HEK293 (cell line): ENCODE results near the gene ATG10.

Experiments
- CTCF ChIA-PET: fragments of 350-600 bp; formaldehyde crosslinking; extraction: SDS; loops from one replicate; lab custom pipeline; 2021; ENCODE audit warnings: antibody characterized with exemption; lab: Yijun Ruan, JAX
- POLR2A ChIA-PET: fragments of 300-600 bp; formaldehyde crosslinking; extraction: SDS; loops from one replicate; lab custom pipeline; 2020; ENCODE audit warnings: antibody characterized with exemption, inconsistent platforms; lab: Yijun Ruan, JAX
- H3K27ac ChIP-seq: fragments of 200-500 bp; sonication (Bioruptor generic); 2 replicates; pipeline ENCODE4 v1.5.1; 2014; ENCODE audit warnings: low read depth, low read length, control low read depth, inconsistent platforms; ENCODE audit errors: extremely low read depth
- H3K36me3 ChIP-seq, 2 experiments: fragments of 200-500 bp in 1 of 2; sonication (Bioruptor generic) in 1 of 2; 1 replicate in 1 of 2; 2 replicates in 1 of 2; pipeline ENCODE4 v1.5.1; 2014 to 2017; ENCODE audit warnings: inconsistent platforms in 2 of 2, low read length in 2 of 2; ENCODE audit not compliant: control insufficient read depth in 2 of 2, insufficient read depth in 1 of 2
- H3K4me1 ChIP-seq: fragments of 200-500 bp; sonication (Bioruptor generic); 2 replicates; pipeline ENCODE4 v1.5.1; 2014; ENCODE audit warnings: mild to moderate bottlenecking, low read length, inconsistent platforms; ENCODE audit not compliant: control insufficient read depth, insufficient read depth
- H3K4me3 ChIP-seq: 2 replicates; pipeline ENCODE4 v1.5.1; 2011; ENCODE audit warnings: low read depth, mild to moderate bottlenecking, control low read depth, low read length, moderate library complexity
- H3K9me3 ChIP-seq: fragments of 200-500 bp; sonication (Bioruptor generic); 2 replicates; pipeline ENCODE4 v1.5.1; 2014; ENCODE audit warnings: low read depth, low read length, inconsistent platforms; ENCODE audit not compliant: control insufficient read depth, insufficient read depth
- HOXC10 ChIP-seq: sonication (generic); formaldehyde crosslinking; IDR thresholded peaks from 2 replicates; pipeline ENCODE4 v1.8.1; 2023; ENCODE audit warnings: mild to moderate bottlenecking, missing genetic modification reagents
- SALL2 ChIP-seq: fragments of 450-650 bp; formaldehyde crosslinking; IDR thresholded peaks from 2 replicates; pipeline ENCODE4 v1.5.0; 2017; ENCODE audit warnings: missing biosample characterization, mild to moderate bottlenecking, missing genetic modification characterization, borderline replicate concordance
- SP2 ChIP-seq: fragments of 450-650 bp; formaldehyde crosslinking; IDR thresholded peaks from 2 replicates; pipeline ENCODE4 v1.5.1; 2016; ENCODE audit warnings: missing biosample characterization, missing genetic modification characterization
- ZNF114 ChIP-seq: fragments of 450-650 bp; formaldehyde crosslinking; IDR thresholded peaks from 2 replicates; pipeline ENCODE4 v1.5.0; 2017; ENCODE audit warnings: missing biosample characterization, missing genetic modification characterization
- ZNF121 ChIP-seq: fragments of 450-650 bp; formaldehyde crosslinking; IDR thresholded peaks from 2 replicates; pipeline ENCODE4 v1.5.1; 2016; ENCODE audit warnings: missing biosample characterization, missing genetic modification characterization
- ZNF138 ChIP-seq: fragments of 450-650 bp; formaldehyde crosslinking; IDR thresholded peaks from 2 replicates; pipeline ENCODE4 v1.5.1; 2016; ENCODE audit warnings: missing biosample characterization, missing genetic modification characterization, borderline replicate concordance
- ZNF140 ChIP-seq: fragments of 450-650 bp; formaldehyde crosslinking; IDR thresholded peaks from 2 replicates; pipeline ENCODE4 v1.5.1; 2016; ENCODE audit warnings: missing biosample characterization, missing genetic modification characterization
- ZNF214 ChIP-seq: fragments of 450-650 bp; formaldehyde crosslinking; IDR thresholded peaks from 2 replicates; pipeline ENCODE4 v1.5.1; 2017; ENCODE audit warnings: missing biosample characterization, mild to moderate bottlenecking, missing genetic modification characterization, borderline replicate concordance
- ZNF292 ChIP-seq: fragments of 450-650 bp; formaldehyde crosslinking; IDR thresholded peaks from 2 replicates; pipeline ENCODE4 v1.5.1; 2016; ENCODE audit warnings: low read depth, missing biosample characterization, missing genetic modification characterization, borderline replicate concordance
- ZNF416 ChIP-seq: fragments of 450-650 bp; formaldehyde crosslinking; IDR thresholded peaks from 2 replicates; pipeline ENCODE4 v1.5.1; 2016; ENCODE audit warnings: missing biosample characterization, missing genetic modification characterization
- ZNF654 ChIP-seq: fragments of 450-650 bp; formaldehyde crosslinking; IDR thresholded peaks from 2 replicates; pipeline ENCODE4 v1.5.1; 2016; ENCODE audit warnings: low read depth, missing biosample characterization, missing genetic modification characterization
- ZNF670 ChIP-seq: fragments of 450-650 bp; formaldehyde crosslinking; IDR thresholded peaks from 2 replicates; pipeline ENCODE4 v1.5.1; 2016; ENCODE audit warnings: missing biosample characterization, missing genetic modification characterization, low read depth
- ZNF791 ChIP-seq: fragments of 450-650 bp; formaldehyde crosslinking; IDR thresholded peaks from 2 replicates; pipeline ENCODE4 v1.5.1; 2016; ENCODE audit warnings: missing biosample characterization, missing genetic modification characterization
- TF ChIP-seq, protein P1 (sequence below): fragments of 450-650 bp; formaldehyde crosslinking; IDR thresholded peaks from 2 replicates; pipeline ENCODE4 v1.5.1; 2016; ENCODE audit warnings: missing biosample characterization, missing genetic modification characterization
- TF ChIP-seq, protein P2 (sequence below): fragments of 450-650 bp; formaldehyde crosslinking; conservative IDR thresholded peaks from 2 replicates; pipeline ENCODE4 v1.5.1; 2016; ENCODE audit warnings: low read depth, missing biosample characterization, missing genetic modification characterization
- TF ChIP-seq, protein P3 (sequence below): fragments of 450-650 bp; formaldehyde crosslinking; IDR thresholded peaks from 2 replicates; pipeline ENCODE4 v1.5.1; 2016; ENCODE audit warnings: missing biosample characterization, missing genetic modification characterization
- TF ChIP-seq, protein P4 (sequence below): fragments of 450-650 bp; formaldehyde crosslinking; IDR thresholded peaks from 2 replicates; pipeline ENCODE4 v1.5.1; 2017; ENCODE audit warnings: missing biosample characterization, missing genetic modification characterization
- TF ChIP-seq, protein P5 (sequence below): fragments of 450-650 bp; formaldehyde crosslinking; IDR thresholded peaks from 2 replicates; pipeline ENCODE4 v1.5.1; 2016; ENCODE audit warnings: missing biosample characterization, missing genetic modification characterization

Gene ATG10

DNA sequence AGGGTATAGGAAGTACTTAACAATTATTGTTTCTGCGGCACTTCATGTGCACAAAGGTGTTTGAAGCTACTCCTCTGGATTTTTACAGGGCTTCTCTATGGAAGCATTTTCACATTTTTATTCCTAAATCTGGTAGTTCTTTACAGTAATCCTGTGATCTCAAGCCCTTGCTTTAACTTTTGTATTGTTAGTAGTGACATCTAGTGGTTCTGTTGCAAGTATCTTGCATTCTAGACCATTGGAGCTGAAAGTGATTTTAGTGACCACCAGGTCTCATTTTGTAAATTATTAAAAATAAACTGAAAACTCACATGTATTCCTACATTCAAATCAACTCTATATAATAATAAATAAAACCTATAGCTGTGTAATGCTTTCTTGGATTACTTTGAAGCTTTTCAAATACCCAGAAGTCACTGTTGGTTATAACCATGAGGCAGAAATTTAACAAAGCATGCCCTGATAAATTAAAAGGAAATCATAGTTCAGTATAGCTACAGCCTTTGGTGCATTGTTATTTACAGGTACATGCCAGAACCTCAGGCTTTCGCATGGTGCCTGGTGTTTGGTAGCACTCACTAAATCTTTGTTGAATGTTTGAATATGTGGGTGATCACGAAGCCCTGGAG, 287.5 kb downstream of the ATG10 start:
- TF ChIP-seq ZNF791 (no peak), HOXC10 (CRISPR knock-in tag) (no peak), ZNF654 (tag by site-specific recombination) (peak; percentile 41), ZNF214 (tag by site-specific recombination) (no peak), ZNF114 (tag by site-specific recombination) (no peak), ZNF670 (no peak), ZNF121 (tag by site-specific recombination) (no peak)
- TF ChIP-seq, protein P1, sequence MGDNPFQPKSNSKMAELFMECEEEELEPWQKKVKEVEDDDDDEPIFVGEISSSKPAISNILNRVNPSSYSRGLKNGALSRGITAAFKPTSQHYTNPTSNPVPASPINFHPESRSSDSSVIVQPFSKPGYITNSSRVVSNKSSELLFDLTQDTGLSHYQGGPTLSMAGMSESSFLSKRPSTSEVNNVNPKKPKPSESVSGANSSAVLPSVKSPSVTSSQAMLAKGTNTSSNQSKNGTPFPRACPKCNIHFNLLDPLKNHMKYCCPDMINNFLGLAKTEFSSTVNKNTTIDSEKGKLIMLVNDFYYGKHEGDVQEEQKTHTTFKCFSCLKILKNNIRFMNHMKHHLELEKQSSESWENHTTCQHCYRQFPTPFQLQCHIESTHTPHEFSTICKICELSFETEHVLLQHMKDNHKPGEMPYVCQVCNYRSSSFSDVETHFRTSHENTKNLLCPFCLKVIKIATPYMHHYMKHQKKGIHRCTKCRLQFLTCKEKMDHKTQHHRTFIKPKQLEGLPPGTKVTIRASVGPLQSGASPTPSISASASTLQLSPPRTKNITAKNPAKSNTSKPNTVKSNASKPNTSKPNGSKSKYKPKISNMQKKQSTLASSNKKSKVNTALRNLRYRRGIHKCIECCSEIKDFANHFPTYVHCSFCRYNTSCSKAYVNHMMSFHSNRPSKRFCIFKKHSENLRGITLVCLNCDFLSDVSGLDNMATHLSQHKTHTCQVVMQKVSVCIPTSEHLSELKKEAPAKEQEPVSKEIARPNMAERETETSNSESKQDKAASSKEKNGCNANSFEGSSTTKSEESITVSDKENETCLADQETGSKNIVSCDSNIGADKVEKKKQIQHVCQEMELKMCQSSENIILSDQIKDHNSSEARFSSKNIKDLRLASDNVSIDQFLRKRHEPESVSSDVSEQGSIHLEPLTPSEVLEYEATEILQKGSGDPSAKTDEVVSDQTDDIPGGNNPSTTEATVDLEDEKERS (tag by site-specific recombination) = no peak
- Histone ChIP-seq H3K9me3 (no peaks in the 10 kb centered on the region), H3K36me3 (no peaks in the 10 kb centered on the region), H3K4me3 (no peak overlapping the region), H3K4me1 (no peaks in the 10 kb centered on the region), H3K27ac (no peak overlapping the region)
- ChIA-PET CTCF (interaction anchor here (0.6 to 2.1 kb wide), 19 partner anchors 9 to 751 kb away, joined by 3 to 10 read pairs (median 4); no protein-coding TSS in a partner anchor), POLR2A (interaction anchor here (0.9 kb wide), 1 partner anchor 17 kb away, joined by 3 read pairs; no protein-coding TSS in a partner anchor)

DNA sequence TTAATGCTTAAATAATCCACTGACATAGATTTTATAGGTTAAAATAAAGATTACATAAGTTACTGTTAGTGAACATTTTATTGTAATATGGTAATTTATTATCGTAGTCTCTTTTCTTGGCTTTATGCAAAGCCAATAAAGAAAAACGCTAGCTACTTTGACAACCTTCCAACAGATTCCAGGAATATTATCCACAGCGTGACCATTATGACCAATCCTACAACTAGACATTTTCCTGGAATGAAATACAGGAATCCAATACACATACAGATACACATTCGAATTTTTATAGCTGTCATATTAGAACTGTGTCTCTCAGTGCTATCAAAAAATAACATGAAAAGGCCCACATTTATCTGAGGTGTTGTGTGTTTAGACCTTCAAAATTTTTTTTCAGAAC, 293.2 kb downstream of the ATG10 start:
- ChIA-PET POLR2A (interaction anchor here (0.9 to 1.8 kb wide), 2 partner anchors 9 to 963 kb away, joined by 3 to 9 read pairs; no protein-coding TSS in a partner anchor), CTCF (interaction anchor here (1.0 kb wide), 1 partner anchor 9 kb away, joined by 3 read pairs; no protein-coding TSS in a partner anchor)
- Histone ChIP-seq H3K27ac (no peak overlapping the region), H3K36me3 (no peaks in the 10 kb centered on the region), H3K4me1 (no peaks in the 10 kb centered on the region), H3K4me3 (no peak overlapping the region), H3K9me3 (no peaks in the 10 kb centered on the region)
- TF ChIP-seq ZNF140 (tag by site-specific recombination) (no peak), SP2 (tag by site-specific recombination) (no peak), ZNF416 (tag by site-specific recombination) (no peak), ZNF292 (no peak), ZNF138 (no peak), SALL2 (tag by site-specific recombination) (no peak)
- TF ChIP-seq, protein P2, sequence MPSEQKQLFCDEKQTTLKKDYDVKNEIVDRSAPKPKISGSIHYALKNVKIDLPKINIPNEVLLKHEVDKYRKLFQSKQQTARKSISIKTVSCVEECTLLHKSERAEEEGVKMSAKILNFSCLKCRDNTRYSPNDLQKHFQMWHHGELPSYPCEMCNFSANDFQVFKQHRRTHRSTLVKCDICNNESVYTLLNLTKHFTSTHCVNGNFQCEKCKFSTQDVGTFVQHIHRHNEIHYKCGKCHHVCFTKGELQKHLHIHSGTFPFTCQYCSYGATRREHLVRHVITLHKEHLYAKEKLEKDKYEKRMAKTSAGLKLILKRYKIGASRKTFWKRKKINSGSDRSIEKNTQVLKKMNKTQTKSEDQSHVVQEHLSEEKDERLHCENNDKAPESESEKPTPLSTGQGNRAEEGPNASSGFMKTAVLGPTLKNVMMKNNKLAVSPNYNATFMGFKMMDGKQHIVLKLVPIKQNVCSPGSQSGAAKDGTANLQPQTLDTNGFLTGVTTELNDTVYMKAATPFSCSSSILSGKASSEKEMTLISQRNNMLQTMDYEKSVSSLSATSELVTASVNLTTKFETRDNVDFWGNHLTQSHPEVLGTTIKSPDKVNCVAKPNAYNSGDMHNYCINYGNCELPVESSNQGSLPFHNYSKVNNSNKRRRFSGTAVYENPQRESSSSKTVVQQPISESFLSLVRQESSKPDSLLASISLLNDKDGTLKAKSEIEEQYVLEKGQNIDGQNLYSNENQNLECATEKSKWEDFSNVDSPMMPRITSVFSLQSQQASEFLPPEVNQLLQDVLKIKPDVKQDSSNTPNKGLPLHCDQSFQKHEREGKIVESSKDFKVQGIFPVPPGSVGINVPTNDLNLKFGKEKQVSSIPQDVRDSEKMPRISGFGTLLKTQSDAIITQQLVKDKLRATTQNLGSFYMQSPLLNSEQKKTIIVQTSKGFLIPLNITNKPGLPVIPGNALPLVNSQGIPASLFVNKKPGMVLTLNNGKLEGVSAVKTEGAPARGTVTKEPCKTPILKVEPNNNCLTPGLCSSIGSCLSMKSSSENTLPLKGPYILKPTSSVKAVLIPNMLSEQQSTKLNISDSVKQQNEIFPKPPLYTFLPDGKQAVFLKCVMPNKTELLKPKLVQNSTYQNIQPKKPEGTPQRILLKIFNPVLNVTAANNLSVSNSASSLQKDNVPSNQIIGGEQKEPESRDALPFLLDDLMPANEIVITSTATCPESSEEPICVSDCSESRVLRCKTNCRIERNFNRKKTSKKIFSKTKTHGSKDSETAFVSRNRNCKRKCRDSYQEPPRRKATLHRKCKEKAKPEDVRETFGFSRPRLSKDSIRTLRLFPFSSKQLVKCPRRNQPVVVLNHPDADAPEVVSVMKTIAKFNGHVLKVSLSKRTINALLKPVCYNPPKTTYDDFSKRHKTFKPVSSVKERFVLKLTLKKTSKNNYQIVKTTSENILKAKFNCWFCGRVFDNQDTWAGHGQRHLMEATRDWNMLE (tag by site-specific recombination) = no peak
- TF ChIP-seq, protein P3, sequence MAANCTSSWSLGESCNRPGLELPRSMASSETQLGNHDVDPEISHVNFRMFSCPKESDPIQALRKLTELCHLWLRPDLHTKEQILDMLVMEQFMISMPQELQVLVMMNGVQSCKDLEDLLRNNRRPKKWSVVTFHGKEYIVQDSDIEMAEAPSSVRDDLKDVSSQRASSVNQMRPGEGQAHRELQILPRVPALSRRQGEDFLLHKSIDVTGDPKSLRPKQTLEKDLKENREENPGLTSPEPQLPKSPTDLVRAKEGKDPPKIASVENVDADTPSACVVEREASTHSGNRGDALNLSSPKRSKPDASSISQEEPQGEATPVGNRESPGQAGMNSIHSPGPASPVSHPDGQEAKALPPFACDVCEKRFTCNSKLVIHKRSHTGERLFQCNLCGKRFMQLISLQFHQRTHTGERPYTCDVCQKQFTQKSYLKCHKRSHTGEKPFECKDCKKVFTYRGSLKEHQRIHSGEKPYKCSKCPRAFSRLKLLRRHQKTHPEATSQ = no peak
- TF ChIP-seq, protein P4, sequence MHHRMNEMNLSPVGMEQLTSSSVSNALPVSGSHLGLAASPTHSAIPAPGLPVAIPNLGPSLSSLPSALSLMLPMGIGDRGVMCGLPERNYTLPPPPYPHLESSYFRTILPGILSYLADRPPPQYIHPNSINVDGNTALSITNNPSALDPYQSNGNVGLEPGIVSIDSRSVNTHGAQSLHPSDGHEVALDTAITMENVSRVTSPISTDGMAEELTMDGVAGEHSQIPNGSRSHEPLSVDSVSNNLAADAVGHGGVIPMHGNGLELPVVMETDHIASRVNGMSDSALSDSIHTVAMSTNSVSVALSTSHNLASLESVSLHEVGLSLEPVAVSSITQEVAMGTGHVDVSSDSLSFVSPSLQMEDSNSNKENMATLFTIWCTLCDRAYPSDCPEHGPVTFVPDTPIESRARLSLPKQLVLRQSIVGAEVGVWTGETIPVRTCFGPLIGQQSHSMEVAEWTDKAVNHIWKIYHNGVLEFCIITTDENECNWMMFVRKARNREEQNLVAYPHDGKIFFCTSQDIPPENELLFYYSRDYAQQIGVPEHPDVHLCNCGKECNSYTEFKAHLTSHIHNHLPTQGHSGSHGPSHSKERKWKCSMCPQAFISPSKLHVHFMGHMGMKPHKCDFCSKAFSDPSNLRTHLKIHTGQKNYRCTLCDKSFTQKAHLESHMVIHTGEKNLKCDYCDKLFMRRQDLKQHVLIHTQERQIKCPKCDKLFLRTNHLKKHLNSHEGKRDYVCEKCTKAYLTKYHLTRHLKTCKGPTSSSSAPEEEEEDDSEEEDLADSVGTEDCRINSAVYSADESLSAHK = no peak
- TF ChIP-seq, protein P5, sequence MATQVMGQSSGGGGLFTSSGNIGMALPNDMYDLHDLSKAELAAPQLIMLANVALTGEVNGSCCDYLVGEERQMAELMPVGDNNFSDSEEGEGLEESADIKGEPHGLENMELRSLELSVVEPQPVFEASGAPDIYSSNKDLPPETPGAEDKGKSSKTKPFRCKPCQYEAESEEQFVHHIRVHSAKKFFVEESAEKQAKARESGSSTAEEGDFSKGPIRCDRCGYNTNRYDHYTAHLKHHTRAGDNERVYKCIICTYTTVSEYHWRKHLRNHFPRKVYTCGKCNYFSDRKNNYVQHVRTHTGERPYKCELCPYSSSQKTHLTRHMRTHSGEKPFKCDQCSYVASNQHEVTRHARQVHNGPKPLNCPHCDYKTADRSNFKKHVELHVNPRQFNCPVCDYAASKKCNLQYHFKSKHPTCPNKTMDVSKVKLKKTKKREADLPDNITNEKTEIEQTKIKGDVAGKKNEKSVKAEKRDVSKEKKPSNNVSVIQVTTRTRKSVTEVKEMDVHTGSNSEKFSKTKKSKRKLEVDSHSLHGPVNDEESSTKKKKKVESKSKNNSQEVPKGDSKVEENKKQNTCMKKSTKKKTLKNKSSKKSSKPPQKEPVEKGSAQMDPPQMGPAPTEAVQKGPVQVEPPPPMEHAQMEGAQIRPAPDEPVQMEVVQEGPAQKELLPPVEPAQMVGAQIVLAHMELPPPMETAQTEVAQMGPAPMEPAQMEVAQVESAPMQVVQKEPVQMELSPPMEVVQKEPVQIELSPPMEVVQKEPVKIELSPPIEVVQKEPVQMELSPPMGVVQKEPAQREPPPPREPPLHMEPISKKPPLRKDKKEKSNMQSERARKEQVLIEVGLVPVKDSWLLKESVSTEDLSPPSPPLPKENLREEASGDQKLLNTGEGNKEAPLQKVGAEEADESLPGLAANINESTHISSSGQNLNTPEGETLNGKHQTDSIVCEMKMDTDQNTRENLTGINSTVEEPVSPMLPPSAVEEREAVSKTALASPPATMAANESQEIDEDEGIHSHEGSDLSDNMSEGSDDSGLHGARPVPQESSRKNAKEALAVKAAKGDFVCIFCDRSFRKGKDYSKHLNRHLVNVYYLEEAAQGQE (tag by site-specific recombination) = no peak
